HG03095 (cell line): ENCODE results near the gene EIF4B.

Source experiments
- ATAC-seq: cut with Tn5 transposase; IDR thresholded peaks from one replicate; pipeline ENCODE4 v1.9.1; 2021; ENCODE audit warnings: moderate library complexity; ENCODE audit not compliant: unreplicated experiment

EIF4B gene

GRCh38 chr12:53056901-53057300, 50.6 kb downstream of the EIF4B start:
- ATAC-seq = no peak

DNA sequence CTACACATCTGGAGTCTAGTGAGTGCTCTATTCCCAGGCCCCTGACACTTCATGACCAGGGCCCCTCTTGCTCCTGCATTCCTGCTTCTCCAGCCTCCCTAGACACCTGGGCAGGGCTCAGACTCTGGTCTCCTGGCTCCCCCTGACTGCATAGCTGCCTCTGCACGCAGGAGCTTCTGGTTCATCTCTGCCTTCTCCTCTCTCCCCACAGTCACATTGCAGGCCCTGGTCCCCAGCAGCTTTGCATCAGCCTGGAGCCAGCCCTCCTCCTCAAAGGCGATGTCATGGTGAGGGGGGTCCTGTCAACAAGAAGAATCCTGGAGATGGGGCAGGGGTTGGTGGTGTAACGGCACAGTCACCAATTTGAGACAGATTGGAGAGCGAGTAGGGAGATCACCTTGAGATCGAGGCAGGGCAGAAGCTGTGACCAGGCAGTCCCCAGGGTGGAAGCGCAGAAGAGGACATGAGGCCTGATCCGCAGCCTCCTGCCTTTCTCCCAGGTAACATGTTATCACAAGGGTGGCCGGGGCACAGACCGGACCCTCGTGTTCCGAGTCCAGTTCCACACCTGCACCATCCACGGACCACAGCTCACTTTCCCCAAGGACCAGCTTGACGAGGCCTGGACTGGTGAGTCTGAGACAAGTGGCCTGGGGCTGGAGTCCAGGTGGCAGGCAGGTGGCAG, 51.7 kb downstream of the EIF4B start:
- ATAC-seq = no peak

DNA sequence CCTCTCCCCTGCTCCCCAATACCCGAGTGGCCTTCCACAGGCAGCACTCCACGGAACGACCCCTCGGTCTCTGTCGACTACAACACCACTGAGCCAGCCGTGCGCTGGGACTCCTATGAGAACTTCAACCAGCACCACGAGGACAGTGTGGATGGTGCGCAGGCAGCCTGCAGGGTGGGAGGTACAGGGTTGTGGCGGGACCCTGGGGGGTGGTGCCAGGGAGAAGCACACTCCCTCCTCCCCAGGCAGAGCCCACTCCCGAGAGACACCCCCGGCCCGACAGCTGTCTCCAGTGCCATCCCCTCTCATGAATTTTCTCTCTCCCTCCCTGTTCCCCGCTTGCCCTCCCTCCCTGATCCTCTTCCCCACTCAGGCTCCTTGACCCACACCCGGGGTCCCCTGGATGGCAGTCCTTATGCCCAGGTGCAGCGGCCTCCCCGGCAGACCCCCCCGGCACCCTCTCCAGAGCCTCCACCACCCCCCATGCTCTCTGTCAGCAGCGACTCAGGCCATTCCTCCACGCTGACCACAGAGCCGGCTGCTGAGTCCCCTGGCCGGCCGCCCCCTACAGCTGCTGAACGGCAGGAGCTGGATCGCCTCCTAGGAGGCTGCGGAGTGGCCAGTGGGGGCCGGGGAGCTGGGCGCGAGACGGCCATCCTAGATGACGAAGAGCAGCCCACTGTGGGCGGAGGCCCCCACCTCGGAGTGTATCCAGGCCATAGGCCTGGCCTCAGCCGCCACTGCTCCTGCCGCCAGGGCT, 52.6 kb downstream of the EIF4B start:
- no peak for ATAC-seq

GRCh38 chr12:53059434-53060063, 53.3 kb downstream of the EIF4B start:
- no peak for ATAC-seq

- ATAC-seq = no peak
Measured at GRCh38 chr12:53060064-53060720, 53.9 kb downstream of the EIF4B start.

DNA sequence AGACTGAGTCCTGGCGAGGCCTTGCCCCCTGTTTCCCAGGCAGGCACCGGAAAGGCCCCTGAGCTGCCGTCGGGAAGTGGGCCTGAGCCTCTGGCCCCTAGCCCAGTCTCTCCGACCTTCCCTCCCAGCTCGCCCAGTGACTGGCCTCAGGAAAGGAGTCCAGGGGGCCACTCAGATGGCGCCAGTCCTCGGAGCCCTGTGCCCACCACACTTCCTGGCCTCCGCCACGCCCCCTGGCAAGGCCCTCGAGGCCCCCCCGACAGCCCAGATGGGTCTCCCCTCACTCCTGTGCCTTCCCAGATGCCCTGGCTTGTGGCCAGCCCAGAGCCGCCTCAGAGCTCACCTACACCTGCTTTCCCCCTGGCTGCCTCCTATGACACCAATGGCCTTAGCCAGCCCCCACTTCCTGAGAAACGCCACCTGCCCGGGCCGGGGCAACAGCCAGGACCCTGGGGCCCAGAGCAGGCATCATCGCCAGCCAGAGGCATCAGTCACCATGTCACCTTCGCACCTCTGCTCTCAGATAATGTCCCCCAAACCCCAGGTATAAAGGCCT, 54.5 kb downstream of the EIF4B start:
- ATAC-seq = no peak

GRCh38 chr12:53061404-53062010, 55.3 kb downstream of the EIF4B start:
- no peak for ATAC-seq

DNA sequence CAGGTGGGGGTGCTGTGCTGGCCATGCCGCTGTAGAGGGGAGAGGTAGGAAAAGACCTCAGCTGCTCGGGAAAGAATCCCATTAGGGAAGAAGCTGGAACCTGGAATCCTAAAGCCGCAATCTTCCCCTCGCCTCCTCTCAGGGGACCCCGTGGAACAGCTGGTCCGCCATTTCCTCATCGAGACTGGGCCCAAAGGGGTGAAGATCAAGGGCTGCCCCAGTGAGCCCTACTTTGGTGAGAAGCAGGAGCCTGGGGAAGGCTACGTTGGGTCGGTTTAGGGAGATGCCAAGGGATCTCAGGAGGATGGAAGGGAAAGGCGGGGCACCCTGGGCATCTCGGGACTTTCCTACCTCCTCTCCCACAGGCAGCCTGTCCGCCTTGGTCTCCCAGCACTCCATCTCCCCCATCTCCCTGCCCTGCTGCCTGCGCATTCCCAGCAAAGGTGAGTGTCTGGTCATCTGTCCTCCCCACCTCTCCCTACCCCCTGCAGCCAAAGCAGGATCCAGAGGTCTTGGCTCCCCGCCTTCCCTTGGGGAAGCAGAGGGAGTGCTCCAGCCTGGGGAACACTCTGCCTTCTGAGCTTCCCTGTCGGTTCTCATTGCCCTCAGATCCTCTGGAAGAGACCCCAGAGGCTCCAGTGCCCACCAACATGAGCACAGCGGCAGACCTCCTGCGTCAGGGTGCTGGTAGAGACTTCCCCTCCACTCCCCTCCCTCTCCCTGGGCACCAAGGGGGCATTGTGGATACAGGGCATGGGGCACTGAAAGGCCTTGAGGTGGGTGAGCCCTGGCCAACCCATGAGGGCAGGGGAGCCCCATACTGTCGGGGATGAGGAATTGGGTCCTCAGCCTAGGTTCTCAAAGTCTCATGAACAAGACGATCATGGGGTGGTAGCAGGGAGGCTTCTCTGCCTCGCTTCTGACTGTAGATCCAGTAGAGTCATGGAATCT, 56.0 kb downstream of the EIF4B start:
- no peak for ATAC-seq

GRCh38 chr12:53062977-53063707, 56.9 kb downstream of the EIF4B start:
- ATAC-seq = no peak

GRCh38 chr12:53063708-53064612, 57.7 kb downstream of the EIF4B start:
- ATAC-seq = no peak

DNA sequence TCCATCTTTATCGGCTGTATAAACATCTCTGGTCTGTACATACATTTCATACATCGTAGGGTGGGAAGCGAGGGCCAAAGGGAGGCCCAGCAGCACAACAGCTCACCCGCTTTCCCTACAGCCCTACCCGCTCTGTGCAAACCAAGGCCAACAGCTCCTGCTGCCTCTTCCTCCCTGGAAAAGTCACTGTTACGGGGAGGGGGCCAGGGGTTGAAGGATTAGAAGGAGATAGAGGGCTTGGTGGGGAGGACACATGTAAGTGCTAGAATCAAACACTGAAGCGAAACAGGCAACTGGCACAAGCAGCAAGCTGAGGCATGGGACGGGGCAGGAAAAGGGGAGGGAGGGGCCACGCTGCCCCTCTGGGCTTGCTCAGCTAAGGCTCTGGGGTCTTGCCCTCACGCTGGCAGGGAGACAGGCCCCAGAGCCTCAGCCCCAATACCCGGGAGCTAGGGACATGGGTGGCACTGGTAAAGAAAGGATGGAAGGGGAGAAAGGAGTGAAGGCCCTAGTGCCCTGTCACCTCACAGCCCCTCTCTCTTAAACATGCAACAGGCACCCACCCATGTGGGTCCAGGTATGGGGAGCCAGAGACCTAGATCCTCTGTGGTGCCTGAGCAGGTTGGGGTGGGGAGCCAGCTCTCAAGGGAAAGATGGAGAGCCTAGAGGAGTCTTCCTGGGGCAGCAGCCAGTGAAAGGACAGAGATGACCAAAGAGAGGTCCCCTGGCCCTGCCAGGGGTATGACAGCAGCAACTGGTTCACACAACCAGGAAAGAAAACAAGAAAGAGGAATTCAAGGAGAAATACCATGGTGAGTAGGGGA, 58.6 kb downstream of the EIF4B start:
- no peak for ATAC-seq

DNA sequence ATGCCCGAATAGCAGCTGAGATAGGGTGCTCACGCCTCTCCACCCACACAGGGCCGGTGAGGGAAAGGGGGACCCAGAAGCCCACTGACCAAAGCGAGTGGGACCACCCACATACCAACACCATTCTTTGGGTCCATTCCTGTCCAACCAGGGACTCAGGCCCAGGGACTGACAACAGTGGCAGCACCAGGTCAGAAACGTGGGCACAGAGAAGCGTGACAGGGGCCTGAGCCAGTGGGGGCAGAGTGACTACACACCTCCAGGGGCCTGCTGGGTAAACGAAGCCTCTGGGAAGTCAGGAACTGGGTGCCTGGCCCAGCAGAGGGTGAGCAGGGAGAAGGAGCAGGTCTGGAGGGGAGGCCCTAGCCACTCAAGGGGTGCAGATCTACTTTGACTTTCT, 59.2 kb downstream of the EIF4B start:
- no peak for ATAC-seq

DNA sequence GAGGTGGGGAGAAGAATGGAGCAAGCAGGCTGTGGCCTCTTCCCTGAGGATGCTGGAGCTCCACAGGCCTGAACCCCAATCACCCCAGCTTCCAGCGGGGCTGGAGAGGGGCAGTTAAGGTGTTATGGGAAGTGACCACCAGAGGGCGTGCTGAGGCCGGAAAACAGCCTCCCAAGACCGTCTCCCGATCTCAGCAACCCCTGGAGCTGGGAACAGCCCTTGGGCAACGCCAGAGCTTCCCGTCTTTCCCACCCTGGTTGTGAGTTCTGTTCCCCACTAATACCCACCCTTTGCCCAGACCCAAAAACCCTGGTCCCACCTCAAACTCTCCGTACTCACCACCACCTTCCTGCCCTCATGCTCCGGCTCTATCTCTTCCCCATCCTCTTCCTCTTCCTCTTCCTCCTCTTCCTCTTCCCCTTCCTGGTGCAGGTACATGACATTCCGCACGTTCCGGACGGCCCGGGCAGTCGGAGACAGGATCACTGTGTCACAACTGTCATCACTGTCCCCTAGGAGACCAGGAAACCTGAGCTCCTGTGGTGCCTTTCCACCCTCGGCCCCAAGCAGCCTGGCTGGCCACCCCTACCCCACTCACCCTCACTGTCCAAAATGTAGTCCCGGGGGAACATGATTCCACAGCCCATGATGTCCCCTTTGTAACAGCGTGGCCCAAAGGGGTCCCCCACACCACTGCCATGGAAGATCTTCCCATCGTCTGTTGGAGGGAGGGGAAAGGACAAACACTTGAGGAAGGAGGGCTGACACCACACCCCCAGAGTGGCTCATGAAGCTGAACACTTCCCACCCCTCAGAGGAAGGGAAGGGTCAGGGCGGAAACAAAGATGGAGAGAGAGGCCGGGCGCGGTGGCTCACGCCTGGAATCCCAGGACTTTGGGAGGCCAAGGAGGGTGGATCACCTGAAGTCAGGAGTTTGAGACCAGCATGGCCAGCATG, 60.0 kb downstream of the EIF4B start:
- ATAC-seq = no peak

- no peak for ATAC-seq
Measured at GRCh38 chr12:53067074-53067992, 61.1 kb downstream of the EIF4B start.
